ENCODE results near the gene PRRC1. TPM values are rescaled to one million over a fixed set of nuclear protein-coding genes. Genes with fewer than 3 reads are reported as not detected.
A peak's percentile ranks its signal among the peaks of the same experiment; 100 is the strongest.
"Not testable (repeated sequence)": the region's sequence is repeated elsewhere in the genome, so short reads cannot be mapped to it uniquely, and the experiment has no call there.

The PRRC1 gene
- total RNA-seq, 1 donor from 2014 or later, result 85.8 TPM

DNA sequence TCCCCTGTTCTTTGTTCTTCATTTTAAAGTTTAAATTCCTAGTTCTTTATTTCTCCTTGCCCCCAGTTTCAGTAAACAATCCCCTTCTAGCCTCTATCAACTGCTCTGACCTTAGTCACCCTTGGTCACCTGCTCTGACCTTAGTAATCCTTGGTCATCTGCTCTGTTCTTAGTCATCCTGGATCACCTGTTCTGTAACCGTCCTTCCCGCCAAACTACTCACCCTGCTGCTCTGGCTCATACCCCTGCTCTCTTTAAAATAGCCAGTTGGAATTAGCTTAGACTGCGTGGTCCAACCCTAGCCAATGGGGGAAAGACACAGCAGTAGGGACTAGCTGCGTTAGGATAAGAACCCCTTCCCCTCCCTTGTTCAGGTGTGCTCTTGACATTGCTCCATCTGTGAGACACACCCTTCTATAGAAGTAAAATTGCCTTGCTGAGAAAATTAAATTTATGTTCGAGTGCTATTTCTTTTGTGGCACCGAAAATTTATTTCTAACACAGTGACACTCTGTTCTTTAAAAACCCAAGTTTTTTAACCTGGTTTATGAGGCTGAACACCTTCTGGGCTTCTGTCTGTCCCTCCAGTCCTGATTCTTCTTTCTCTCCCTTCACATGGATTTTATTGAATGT is 3.8 kb downstream of the PRRC1 start:
- Mint-ChIP-seq H3K4me1 (peaks cover 20% of the 10 kb centered on the region), H3K4me3 (no peak overlapping the region), H3K9me3 (peaks cover 17% of the 10 kb centered on the region), H3K27me3 (ENCODE audit: low read depth) (no peaks in the 10 kb centered on the region), H3K36me3 (peaks cover 43% of the 10 kb centered on the region), H3K27ac (no peak overlapping the region)
- TF ChIP-seq CTCF (IDR thresholded peaks at IDR 0.05; ENCODE audit: unreplicated experiment), result no peak
- DNase-seq (ENCODE audit: low spot score in 2 of 2, unreplicated experiment in 2 of 2), result no peak

GRCh38 chr5:127525181-127525580 is 7.7 kb downstream of the PRRC1 start:
- Mint-ChIP-seq H3K9me3 (peaks cover 17% of the 10 kb centered on the region), H3K27me3 (ENCODE audit: low read depth) (no peaks in the 10 kb centered on the region), H3K4me1 (no peaks in the 10 kb centered on the region), H3K36me3 (peaks cover 58% of the 10 kb centered on the region), H3K4me3 (no peak overlapping the region), H3K27ac (no peak overlapping the region)
- no peak for DNase-seq (ENCODE audit: low spot score in 2 of 2, unreplicated experiment in 2 of 2)
- no peak for TF ChIP-seq CTCF (IDR thresholded peaks at IDR 0.05; ENCODE audit: unreplicated experiment)

DNA sequence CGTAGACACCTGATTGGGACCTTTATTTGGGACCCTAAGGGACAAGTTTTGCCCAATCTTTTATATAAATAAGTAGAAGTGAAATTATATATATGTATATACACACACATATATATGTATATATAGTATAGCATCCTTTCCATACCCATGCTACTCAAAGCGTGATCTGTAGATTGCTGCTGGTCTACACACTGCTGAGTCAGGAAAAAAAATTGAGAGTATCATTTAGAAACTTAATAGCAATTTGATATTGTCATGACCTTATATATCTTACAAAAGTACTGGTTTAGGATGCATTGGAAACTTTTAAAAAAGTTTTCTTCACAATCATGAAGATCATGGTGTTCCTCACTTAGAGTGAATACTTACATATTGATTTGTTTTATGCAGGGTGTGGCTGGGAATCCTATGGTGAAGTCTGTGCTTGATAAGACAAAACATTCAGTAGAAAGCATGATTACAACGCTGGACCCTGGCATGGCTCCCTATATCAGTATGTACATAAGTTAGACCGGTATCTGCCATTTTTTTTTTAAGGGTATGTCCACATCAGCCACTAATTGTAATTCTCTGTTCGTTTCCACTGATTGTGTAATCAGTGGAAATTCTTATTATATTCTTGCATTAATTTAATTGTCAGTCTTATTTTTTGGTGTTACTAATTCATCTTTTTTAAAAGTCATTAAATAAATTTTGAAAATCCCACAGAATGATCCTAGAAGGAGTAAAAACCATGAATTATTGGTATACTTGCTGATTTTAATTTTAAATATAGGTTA is 12.7 kb downstream of the PRRC1 start:
- no peak for TF ChIP-seq CTCF (IDR thresholded peaks at IDR 0.05; ENCODE audit: unreplicated experiment)
- no peaks in the 10 kb centered on the region for H3K27me3 Mint-ChIP-seq (ENCODE audit: low read depth)
- peaks cover 55% of the 10 kb centered on the region for H3K36me3 Mint-ChIP-seq
- no peak for DNase-seq (ENCODE audit: low spot score in 2 of 2, unreplicated experiment in 2 of 2)
- H3K9me3 Mint-ChIP-seq, result no peaks in the 10 kb centered on the region
- H3K27ac Mint-ChIP-seq, result no peak overlapping the region
- H3K4me1 Mint-ChIP-seq, result no peaks in the 10 kb centered on the region
- no peak overlapping the region for H3K4me3 Mint-ChIP-seq

DNA sequence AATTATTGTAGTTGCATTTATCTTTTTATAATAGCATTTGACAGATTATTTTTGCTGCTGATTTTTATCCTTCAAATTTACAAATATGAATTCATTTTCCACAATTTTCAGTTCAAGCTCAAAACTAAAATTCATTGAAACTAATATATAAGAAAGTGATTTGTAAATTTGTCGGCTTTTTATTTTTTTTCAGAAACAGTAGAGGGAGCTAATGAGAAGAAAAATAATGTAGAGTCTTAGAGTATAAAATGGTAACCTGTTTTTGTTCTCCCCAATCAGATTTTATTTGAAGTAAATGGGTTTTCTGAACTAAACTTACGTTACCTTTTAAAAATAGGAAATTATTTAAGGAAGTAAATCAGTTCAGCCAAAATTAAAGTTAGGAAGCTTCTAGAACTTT is 19.2 kb downstream of the PRRC1 start:
- DNase-seq (ENCODE audit: low spot score in 2 of 2, unreplicated experiment in 2 of 2), result no peak
- H3K9me3 Mint-ChIP-seq, result peaks cover 23% of the 10 kb centered on the region

GRCh38 chr5:127540553-127540952 is 23.1 kb downstream of the PRRC1 start:
- not testable (repeated sequence) for H3K27me3 Mint-ChIP-seq (ENCODE audit: low read depth); DNase-seq (ENCODE audit: low spot score in 2 of 2, unreplicated experiment in 2 of 2); H3K27ac Mint-ChIP-seq; H3K4me3 Mint-ChIP-seq; H3K4me1 Mint-ChIP-seq
- peaks cover 23% of the 10 kb centered on the region for H3K9me3 Mint-ChIP-seq
- peaks cover 57% of the 10 kb centered on the region for H3K36me3 Mint-ChIP-seq

More for the DNA sequence above, 19.2 kb downstream of the PRRC1 start:
- Mint-ChIP-seq H3K36me3 (peaks cover 68% of the 10 kb centered on the region), H3K27me3 (ENCODE audit: low read depth) (no peaks in the 10 kb centered on the region), H3K27ac (no peak overlapping the region), H3K4me3 (no peak overlapping the region), H3K4me1 (no peaks in the 10 kb centered on the region)
- TF ChIP-seq CTCF (IDR thresholded peaks at IDR 0.05; ENCODE audit: unreplicated experiment), result peak; percentile 34

- H3K9me3 Mint-ChIP-seq, result peaks cover 16% of the 10 kb centered on the region
- peaks cover 49% of the 10 kb centered on the region for H3K36me3 Mint-ChIP-seq
- DNase-seq (ENCODE audit: low spot score in 2 of 2, unreplicated experiment in 2 of 2); H3K4me3 Mint-ChIP-seq; H3K4me1 Mint-ChIP-seq; H3K27ac Mint-ChIP-seq; H3K27me3 Mint-ChIP-seq (ENCODE audit: low read depth): not testable (repeated sequence)
These were observed 27.8 kb downstream of the PRRC1 start for GRCh38 chr5:127545249-127545648.

Measured in mesothelial cell of epicardium (in vitro differentiated cells).